GM18951 (cell line): ENCODE results near the gene PRKCD.
"Not testable (repeated sequence)": the region's sequence is repeated elsewhere in the genome, so short reads cannot be mapped to it uniquely, and the experiment has no call there.

Experiments
- POLR2A ChIP-seq: IDR thresholded peaks from 4 replicates; pipeline ENCODE4 v1.6.1; 2011; ENCODE audit warnings: mild to moderate bottlenecking; ENCODE audit not compliant: insufficient read length, insufficient read depth; ENCODE audit errors: extremely low read depth
- in situ Hi-C: fragments of 300-500 bp; cut with MboI; formaldehyde crosslinking; loops from one replicate; pipeline ENCODE4 v1.12.0; 2022; ENCODE audit warnings: low sequenced_read_pairs, mixed read lengths, inconsistent platforms; ENCODE audit not compliant: unreplicated experiment

The PRKCD gene

GRCh38 chr3:53144862-53145712 is 15.9 kb upstream of the PRKCD start:
- TF ChIP-seq POLR2A: no peak
- in situ Hi-C loops: no loop called here

DNA sequence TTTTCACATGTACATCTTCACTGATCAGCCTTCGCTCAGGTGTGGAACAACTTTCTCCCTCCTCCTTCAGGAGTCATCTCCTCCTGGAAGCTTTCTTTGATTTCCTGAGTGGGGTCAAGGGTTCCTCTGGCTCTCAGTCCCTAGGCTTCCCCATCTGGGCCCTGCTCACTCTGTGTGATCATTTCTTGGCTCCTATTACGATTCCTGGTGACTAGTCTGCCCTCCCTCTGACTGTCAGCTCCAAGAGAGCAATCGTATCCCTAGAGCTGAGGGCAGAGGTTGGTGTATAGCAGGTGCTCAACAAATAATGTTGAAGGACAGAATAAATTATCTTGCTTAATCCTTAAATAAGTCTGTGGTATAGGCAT is 15.3 kb upstream of the PRKCD start:
- TF ChIP-seq POLR2A: no peak

GRCh38 chr3:53146319-53146891 is 14.6 kb upstream of the PRKCD start:
- no peak for TF ChIP-seq POLR2A
- in situ Hi-C loops: no loop called here

More for the DNA sequence above, 15.3 kb upstream of the PRKCD start:
- in situ Hi-C loops: no loop called here

- in situ Hi-C loops: no loop called here
- TF ChIP-seq POLR2A: no peak
These were observed 13.7 kb upstream of the PRKCD start for GRCh38 chr3:53147151-53147902.

- TF ChIP-seq POLR2A: no peak
- in situ Hi-C loops: no loop called here
These were observed 13.1 kb upstream of the PRKCD start for GRCh38 chr3:53147903-53148400.

- in situ Hi-C loops: no loop called here
- TF ChIP-seq POLR2A: no peak
These were observed 11.9 kb upstream of the PRKCD start for GRCh38 chr3:53149006-53149690.

DNA sequence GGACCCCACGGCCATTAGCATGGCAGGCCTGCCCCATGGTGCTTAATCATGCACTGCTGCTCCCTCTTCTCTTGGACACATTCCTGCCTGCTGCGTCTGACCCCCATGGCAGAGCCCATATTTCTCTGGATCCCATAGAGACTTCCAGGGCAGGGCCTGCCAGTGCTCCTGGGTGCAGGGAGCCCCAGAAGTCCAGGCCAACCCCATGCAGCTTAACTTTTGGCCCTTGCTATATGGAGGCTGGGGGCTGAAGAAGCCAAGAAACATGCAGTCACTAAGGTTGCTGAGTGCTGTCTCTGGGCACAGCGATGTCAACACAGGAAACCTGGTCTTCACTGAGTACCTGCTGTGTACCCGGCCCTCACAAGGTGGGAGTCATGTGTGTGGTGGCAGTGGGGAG is 11.3 kb upstream of the PRKCD start:
- in situ Hi-C loops: no loop called here
- TF ChIP-seq POLR2A: no peak

GRCh38 chr3:53150247-53151085 is 10.5 kb upstream of the PRKCD start:
- in situ Hi-C loops: no loop called here
- no peak for TF ChIP-seq POLR2A

GRCh38 chr3:53151086-53151438 is 9.9 kb upstream of the PRKCD start:
- in situ Hi-C loops: not testable (repeated sequence)

GRCh38 chr3:53151465-53151864 is 9.5 kb upstream of the PRKCD start:
- in situ Hi-C loops: no loop called here

GRCh38 chr3:53151870-53152660 is 8.9 kb upstream of the PRKCD start:
- in situ Hi-C loops: no loop called here

More at GRCh38 chr3:53151465-53151864, 9.5 kb upstream of the PRKCD start:
- TF ChIP-seq POLR2A: no peak

More at GRCh38 chr3:53151870-53152660, 8.9 kb upstream of the PRKCD start:
- no peak for TF ChIP-seq POLR2A
